H1 (cell line): ENCODE data around the gene SPECC1.

Experiments
- ATF3 ChIP-seq: IDR thresholded peaks from 2 replicates; pipeline ENCODE4 v1.6.1; 2011; ENCODE audit warnings: low read depth, mild to moderate bottlenecking, low read length; ENCODE audit not compliant: insufficient read depth
- EGR1 ChIP-seq: IDR thresholded peaks from 2 replicates; pipeline ENCODE4 v1.6.1; 2011; ENCODE audit warnings: low read depth, low read length, borderline replicate concordance
- TCF12 ChIP-seq: IDR thresholded peaks from 2 replicates; pipeline ENCODE4 v1.6.1; 2011; ENCODE audit warnings: low read depth, mild to moderate bottlenecking, low read length
- ZNF274 ChIP-seq: IDR thresholded peaks from 2 replicates; pipeline ENCODE4 v1.7.0; 2012; ENCODE audit warnings: low read length, borderline replicate concordance; ENCODE audit errors: extremely low read depth

- TF ChIP-seq TCF12 (no peak), ZNF274 (no peak), ATF3 (no peak), EGR1 (no peak)
Measured at GRCh38 chr17:20035501-20035900, 26.3 kb downstream of the SPECC1 start.
